GM13976 (cell line): ENCODE measurements around the gene TRPM4.
"Not testable (repeated sequence)": the region's sequence is repeated elsewhere in the genome, so short reads cannot be mapped to it uniquely, and the experiment has no call there.

Experiments
- DNase-seq: peaks from one replicate; pipeline ENCODE4 v3.0.0; 2012; ENCODE audit warnings: low spot score
- in situ Hi-C: fragments of 300-500 bp; cut with MboI; formaldehyde crosslinking; loops from one replicate; pipeline ENCODE4 v1.12.0; 2022; ENCODE audit warnings: low sequenced_read_pairs, mixed read lengths, inconsistent platforms; ENCODE audit not compliant: unreplicated experiment
- TF ChIP-seq, protein P1 (sequence below): IDR thresholded peaks from 2 replicates; pipeline ENCODE4 v1.5.1; 2012; ENCODE audit warnings: borderline replicate concordance, mild to moderate bottlenecking; ENCODE audit not compliant: insufficient read depth; ENCODE audit errors: extremely low read depth, missing control alignments, control extremely low read depth

The TRPM4 gene

DNA sequence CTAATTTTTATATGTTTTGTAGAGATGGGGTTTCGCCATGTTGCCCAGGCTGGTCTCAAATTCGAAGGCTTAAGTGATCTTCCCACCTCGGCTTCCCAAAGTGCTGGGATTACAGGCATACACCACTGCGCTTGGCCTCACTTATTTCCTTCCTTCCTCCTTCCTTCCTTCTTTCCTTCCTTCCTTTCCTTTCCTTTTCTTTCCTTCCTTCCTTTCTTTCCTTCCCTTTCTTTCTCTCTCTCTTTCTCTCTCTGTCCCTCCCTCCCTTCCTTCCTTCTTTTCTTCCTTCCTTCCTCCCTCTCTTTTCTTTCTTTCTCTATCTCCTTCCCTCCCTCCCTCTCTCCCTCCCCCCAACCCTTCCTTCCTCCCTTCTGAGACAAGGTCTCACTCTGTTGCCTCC lies 36.8 kb downstream of the TRPM4 start:
- no peak for DNase-seq
- in situ Hi-C loops = no loop called here
- TF ChIP-seq, protein P1, sequence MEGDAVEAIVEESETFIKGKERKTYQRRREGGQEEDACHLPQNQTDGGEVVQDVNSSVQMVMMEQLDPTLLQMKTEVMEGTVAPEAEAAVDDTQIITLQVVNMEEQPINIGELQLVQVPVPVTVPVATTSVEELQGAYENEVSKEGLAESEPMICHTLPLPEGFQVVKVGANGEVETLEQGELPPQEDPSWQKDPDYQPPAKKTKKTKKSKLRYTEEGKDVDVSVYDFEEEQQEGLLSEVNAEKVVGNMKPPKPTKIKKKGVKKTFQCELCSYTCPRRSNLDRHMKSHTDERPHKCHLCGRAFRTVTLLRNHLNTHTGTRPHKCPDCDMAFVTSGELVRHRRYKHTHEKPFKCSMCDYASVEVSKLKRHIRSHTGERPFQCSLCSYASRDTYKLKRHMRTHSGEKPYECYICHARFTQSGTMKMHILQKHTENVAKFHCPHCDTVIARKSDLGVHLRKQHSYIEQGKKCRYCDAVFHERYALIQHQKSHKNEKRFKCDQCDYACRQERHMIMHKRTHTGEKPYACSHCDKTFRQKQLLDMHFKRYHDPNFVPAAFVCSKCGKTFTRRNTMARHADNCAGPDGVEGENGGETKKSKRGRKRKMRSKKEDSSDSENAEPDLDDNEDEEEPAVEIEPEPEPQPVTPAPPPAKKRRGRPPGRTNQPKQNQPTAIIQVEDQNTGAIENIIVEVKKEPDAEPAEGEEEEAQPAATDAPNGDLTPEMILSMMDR = no peak

DNA sequence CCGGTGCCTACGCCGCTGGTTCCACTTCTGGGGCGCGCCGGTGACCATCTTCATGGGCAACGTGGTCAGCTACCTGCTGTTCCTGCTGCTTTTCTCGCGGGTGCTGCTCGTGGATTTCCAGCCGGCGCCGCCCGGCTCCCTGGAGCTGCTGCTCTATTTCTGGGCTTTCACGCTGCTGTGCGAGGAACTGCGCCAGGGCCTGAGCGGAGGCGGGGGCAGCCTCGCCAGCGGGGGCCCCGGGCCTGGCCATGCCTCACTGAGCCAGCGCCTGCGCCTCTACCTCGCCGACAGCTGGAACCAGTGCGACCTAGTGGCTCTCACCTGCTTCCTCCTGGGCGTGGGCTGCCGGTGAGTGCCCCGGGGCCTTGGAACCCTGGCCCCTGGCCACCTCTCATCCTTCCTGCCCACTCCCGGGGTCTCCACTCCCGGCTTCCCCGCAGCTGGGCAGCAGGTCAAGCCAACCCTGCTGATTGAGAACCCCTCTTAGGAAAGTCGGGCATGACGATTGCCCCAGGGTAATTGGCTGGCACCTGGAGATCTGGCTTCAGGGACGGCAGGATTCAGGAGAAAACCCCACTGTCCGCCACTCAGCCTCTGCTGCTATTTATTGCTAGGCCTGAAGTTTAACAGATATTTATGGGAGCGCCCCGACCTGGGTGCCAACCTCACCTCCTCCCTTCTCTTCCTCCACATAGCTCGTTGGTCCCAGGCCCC lies 39.1 kb downstream of the TRPM4 start:
- in situ Hi-C loops = no loop called here
- DNase-seq = no peak
- TF ChIP-seq, protein P1 = no peak

DNA sequence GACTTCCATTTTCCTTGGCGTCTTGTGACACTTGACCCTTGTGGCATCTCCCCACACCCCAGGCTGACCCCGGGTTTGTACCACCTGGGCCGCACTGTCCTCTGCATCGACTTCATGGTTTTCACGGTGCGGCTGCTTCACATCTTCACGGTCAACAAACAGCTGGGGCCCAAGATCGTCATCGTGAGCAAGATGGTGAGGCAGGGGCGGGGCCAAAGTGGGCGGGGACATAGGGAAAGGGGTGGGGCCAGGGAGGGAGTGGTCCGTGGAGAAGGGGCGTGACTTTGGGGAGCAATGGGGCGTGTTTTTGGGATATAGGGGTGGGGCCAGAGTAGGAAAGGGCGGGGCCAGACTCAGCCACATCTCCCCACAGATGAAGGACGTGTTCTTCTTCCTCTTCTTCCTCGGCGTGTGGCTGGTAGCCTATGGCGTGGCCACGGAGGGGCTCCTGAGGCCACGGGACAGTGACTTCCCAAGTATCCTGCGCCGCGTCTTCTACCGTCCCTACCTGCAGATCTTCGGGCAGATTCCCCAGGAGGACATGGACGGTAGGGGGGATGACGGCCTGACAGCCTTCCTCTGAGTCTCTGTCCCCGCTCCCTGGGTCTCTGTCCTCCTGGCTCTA lies 42.8 kb downstream of the TRPM4 start:
- TF ChIP-seq, protein P1 = no peak
- DNase-seq = no peak

DNA sequence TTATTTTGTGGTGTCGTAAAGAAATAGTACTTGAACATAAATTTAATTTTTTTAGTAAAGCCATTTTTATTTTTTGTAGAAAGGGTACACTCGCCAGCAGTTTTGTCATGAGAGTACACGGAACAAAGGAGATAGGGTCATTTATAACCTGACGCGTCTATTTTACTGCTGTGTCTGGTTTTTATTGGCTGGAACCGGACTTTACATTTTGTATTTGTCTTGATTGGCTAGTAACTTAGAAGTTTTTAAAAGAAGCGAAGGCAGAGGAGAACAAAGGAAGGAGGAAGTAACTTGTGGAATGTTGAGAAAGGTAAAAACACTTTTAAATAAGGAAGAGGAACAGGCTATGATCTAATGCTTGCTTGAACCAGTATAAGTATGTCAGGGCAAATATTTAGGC lies 43.5 kb downstream of the TRPM4 start:
- in situ Hi-C loops = no loop called here
- TF ChIP-seq, protein P1 = no peak
- DNase-seq = no peak

More for the DNA sequence above, 42.8 kb downstream of the TRPM4 start:
- in situ Hi-C loops = no loop called here

DNA sequence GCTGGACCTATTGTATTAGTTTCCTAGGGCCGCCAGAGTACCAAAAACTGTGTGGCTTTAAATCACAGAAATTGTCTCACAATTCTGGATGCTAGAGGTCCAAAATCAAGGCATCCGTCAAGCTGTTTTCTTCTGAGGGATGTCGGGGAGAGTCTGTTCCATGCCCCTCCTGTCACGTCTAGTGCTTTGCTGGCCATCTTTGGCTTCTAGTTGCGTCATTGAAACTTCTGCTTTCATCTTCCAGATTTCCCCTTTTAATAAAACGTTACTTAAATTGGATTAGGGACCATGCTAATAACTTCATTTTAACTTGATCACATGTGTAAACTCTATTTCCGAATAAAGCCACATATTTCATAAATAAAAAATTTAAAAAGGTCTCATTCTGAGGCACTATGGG lies 47.5 kb downstream of the TRPM4 start:
- TF ChIP-seq, protein P1 = no peak
- no peak for DNase-seq
- in situ Hi-C loops = no loop called here

DNA sequence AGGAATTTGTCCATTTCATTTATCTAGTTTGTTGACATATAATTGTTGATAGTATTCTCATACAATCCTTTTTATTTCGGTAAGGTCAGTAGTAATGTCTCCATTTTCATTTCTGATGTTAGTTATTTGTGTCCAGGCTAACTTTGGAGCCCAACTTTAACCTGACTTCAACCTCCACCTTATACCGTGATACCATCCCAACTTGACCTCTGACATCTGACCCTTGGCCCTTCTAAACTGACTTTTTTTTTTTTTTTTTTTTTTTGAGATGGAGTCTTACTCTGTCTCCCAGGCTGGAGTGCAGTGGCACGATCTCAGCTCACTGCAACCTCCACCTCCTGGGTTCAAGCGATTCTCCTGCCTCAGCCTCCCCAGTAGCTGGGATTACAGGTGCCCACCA lies 51.9 kb downstream of the TRPM4 start:
- in situ Hi-C loops, DNase-seq: not testable (repeated sequence)

DNA sequence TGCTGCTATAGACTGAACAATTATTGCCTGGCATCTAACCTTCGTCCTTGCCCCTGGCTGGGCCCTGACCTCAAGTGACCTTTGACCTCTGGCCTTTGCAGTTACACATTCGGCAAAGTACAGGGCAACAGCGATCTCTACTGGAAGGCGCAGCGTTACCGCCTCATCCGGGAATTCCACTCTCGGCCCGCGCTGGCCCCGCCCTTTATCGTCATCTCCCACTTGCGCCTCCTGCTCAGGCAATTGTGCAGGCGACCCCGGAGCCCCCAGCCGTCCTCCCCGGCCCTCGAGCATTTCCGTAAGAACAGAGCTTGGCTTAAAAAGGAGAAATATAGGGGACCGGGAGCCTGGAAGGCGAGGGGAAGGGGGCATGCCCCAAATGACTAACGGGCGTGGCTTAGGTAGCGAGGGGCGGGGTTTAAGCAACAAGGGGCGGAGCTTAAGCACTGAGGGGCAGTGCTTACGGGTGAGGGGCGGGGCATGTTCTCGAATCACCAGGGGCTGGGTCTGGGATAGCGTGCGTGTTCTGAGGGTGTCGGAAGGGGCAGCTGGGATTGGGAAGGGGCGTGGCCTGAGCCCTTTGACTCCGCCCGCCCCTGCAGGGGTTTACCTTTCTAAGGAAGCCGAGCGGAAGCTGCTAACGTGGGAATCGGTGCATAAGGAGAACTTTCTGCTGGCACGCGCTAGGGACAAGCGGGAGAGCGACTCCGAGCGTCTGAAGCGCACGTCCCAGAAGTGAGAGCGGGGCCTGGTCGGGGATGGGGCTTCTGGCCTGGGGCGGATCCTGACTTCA lies 52.7 kb downstream of the TRPM4 start:
- in situ Hi-C loops = no loop called here
- TF ChIP-seq, protein P1 = peak; percentile 21
- peak; percentile 54 for DNase-seq
